ENCODE measurements around the gene THSD7B.

Gene THSD7B

GRCh38 chr2:137467246-137467862 lies 702.0 kb downstream of the THSD7B start:
- peak; percentile 86 for ATAC-seq

GRCh38 chr2:137493261-137493660 lies 727.9 kb downstream of the THSD7B start:
- no peak for ATAC-seq
- no peak for TF ChIP-seq CSDC2 (CRISPR knock-in tag; IDR thresholded peaks at IDR 0.05)
- TF ChIP-seq SNAI2 (CRISPR knock-in tag; IDR thresholded peaks at IDR 0.05) = no peak
- no peak for TF ChIP-seq ZNF70 (CRISPR knock-in tag; IDR thresholded peaks at IDR 0.05)
- TF ChIP-seq TSHZ2 (CRISPR knock-in tag; IDR thresholded peaks at IDR 0.05) = no peak
- TF ChIP-seq GLIS3 (CRISPR knock-in tag; IDR thresholded peaks at IDR 0.05) = no peak
- TF ChIP-seq ZFP30 (CRISPR knock-in tag; IDR thresholded peaks at IDR 0.05) = no peak
- TF ChIP-seq ZFP3 (CRISPR knock-in tag; IDR thresholded peaks at IDR 0.05) = no peak

More at GRCh38 chr2:137467246-137467862, 702.0 kb downstream of the THSD7B start:
- TF ChIP-seq, protein P1, sequence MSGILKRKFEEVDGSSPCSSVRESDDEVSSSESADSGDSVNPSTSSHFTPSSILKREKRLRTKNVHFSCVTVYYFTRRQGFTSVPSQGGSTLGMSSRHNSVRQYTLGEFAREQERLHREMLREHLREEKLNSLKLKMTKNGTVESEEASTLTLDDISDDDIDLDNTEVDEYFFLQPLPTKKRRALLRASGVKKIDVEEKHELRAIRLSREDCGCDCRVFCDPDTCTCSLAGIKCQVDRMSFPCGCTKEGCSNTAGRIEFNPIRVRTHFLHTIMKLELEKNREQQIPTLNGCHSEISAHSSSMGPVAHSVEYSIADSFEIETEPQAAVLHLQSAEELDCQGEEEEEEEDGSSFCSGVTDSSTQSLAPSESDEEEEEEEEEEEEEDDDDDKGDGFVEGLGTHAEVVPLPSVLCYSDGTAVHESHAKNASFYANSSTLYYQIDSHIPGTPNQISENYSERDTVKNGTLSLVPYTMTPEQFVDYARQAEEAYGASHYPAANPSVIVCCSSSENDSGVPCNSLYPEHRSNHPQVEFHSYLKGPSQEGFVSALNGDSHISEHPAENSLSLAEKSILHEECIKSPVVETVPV (CRISPR knock-in tag; IDR thresholded peaks at IDR 0.05) = no peak
- TF ChIP-seq SNAI2 (CRISPR knock-in tag; IDR thresholded peaks at IDR 0.05) (no peak), ZNF8 (CRISPR knock-in tag; IDR thresholded peaks at IDR 0.05) (no peak)

- no peak for ATAC-seq
- no peak for TF ChIP-seq PPARA (CRISPR knock-in tag; IDR thresholded peaks at IDR 0.05; ENCODE audit: borderline replicate concordance)
These were observed 735.3 kb downstream of the THSD7B start for GRCh38 chr2:137500599-137500998.

GRCh38 chr2:137507237-137507636 lies 741.9 kb downstream of the THSD7B start:
- TF ChIP-seq BACH2 (CRISPR knock-in tag; IDR thresholded peaks at IDR 0.05; ENCODE audit: borderline replicate concordance) (no peak), CSDC2 (CRISPR knock-in tag; IDR thresholded peaks at IDR 0.05) (no peak), ZFP30 (CRISPR knock-in tag; IDR thresholded peaks at IDR 0.05) (no peak), TOX (CRISPR knock-in tag; IDR thresholded peaks at IDR 0.05; ENCODE audit: borderline replicate concordance) (no peak), ARNTL (CRISPR knock-in tag; IDR thresholded peaks at IDR 0.05; ENCODE audit: borderline replicate concordance, low read depth) (no peak), ZNF70 (CRISPR knock-in tag; IDR thresholded peaks at IDR 0.05) (no peak), RARB (CRISPR knock-in tag; IDR thresholded peaks at IDR 0.05) (no peak), ZFP3 (CRISPR knock-in tag; IDR thresholded peaks at IDR 0.05) (no peak), GLIS3 (CRISPR knock-in tag; IDR thresholded peaks at IDR 0.05) (no peak)
- TF ChIP-seq, protein P2, sequence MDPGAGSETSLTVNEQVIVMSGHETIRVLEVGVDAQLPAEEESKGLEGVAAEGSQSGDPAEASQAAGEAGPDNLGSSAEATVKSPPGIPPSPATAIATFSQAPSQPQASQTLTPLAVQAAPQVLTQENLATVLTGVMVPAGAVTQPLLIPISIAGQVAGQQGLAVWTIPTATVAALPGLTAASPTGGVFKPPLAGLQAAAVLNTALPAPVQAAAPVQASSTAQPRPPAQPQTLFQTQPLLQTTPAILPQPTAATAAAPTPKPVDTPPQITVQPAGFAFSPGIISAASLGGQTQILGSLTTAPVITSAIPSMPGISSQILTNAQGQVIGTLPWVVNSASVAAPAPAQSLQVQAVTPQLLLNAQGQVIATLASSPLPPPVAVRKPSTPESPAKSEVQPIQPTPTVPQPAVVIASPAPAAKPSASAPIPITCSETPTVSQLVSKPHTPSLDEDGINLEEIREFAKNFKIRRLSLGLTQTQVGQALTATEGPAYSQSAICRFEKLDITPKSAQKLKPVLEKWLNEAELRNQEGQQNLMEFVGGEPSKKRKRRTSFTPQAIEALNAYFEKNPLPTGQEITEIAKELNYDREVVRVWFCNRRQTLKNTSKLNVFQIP (CRISPR knock-in tag; IDR thresholded peaks at IDR 0.05; ENCODE audit: borderline replicate concordance, low read depth) = no peak
- ATAC-seq = no peak

DNA sequence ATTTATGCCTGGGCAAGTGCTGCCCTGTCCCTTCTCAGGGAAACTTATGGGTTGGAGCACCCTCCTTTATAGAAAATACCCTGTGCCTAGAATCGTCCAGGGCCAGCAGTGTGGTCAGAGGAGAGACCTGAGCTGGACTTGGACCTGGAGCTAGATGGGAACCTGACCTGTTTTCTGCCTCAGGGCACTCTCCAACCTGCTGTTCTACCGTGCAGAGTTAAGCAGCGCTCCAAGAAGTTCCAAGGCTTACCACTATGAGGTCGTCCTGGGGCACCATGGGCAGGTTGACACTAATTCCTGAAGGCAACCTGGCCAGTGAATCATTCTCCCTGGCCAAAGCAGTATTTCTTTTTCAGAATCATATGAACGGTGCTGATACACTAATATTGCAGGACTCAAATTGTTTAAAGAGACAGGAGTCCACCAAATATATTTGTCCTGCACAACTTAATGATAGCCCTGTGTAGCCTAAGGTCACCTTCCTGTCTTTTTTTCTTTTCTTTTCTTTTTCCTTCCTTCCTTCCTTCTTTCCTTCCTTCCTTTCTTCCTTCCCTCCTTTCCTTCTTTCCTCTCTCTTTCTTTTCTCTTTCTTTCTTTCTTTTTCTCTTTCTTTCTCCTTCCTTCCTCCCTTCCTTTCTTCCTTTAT lies 743.5 kb downstream of the THSD7B start:
- TF ChIP-seq ARNTL (CRISPR knock-in tag; IDR thresholded peaks at IDR 0.05; ENCODE audit: borderline replicate concordance, low read depth) = no peak
- TF ChIP-seq, protein P2 (CRISPR knock-in tag; IDR thresholded peaks at IDR 0.05; ENCODE audit: borderline replicate concordance, low read depth) = no peak
- TF ChIP-seq CSDC2 (CRISPR knock-in tag; IDR thresholded peaks at IDR 0.05) = no peak
- TF ChIP-seq BACH2 (CRISPR knock-in tag; IDR thresholded peaks at IDR 0.05; ENCODE audit: borderline replicate concordance) = no peak
- TF ChIP-seq RARB (CRISPR knock-in tag; IDR thresholded peaks at IDR 0.05) = no peak
- TF ChIP-seq ZNF70 (CRISPR knock-in tag; IDR thresholded peaks at IDR 0.05) = no peak
- no peak for TF ChIP-seq ZC3H10 (CRISPR knock-in tag; IDR thresholded peaks at IDR 0.05)
- TF ChIP-seq PPARA (CRISPR knock-in tag; IDR thresholded peaks at IDR 0.05; ENCODE audit: borderline replicate concordance) = no peak
- no peak for TF ChIP-seq PATZ1 (CRISPR knock-in tag; IDR thresholded peaks at IDR 0.05; ENCODE audit: borderline replicate concordance)
- TF ChIP-seq ZNF565 (CRISPR knock-in tag; conservative IDR thresholded peaks at IDR 0.05; ENCODE audit: low read depth) = no peak
- no peak for TF ChIP-seq SNAI2 (CRISPR knock-in tag; IDR thresholded peaks at IDR 0.05)
- no peak for TF ChIP-seq TCF4 (CRISPR knock-in tag; IDR thresholded peaks at IDR 0.05; ENCODE audit: borderline replicate concordance)
- no peak for TF ChIP-seq OSR1 (CRISPR knock-in tag; IDR thresholded peaks at IDR 0.05)
- no peak for TF ChIP-seq ESRRG (CRISPR knock-in tag; IDR thresholded peaks at IDR 0.05)
- no peak for ATAC-seq

All from SK-N-SH treated with all-trans-retinoic acid at 6 μM for 48 hours (cell line).